ENCODE data around the gene ERF. TPM values are rescaled to one million over a fixed set of nuclear protein-coding genes. Genes with fewer than 3 reads are reported as not detected.

Gene ERF
- total and polyA plus RNA-seq, 2 of the 4 experiments (the other 2 are of a cell fraction), result 5.2 to 32.4 TPM

- H2AK5ac ChIP-seq (ENCODE audit: low read depth, low read length), result no peak overlapping the region
- 85% methylated on average over 9 of the region's 14 CpGs; no CpG with 5 or more reads in 1 of the 2 experiments for WGBS, 2 experiments (ENCODE audit: extremely low coverage in 2 of 2, insufficient read length in 1 of 2)
- no peak overlapping the region for H3K4me2 ChIP-seq (ENCODE audit: low read depth, low read length)
- no peak overlapping the region for H3K27ac ChIP-seq (ENCODE audit: insufficient read depth, low read length)
- H3K18ac ChIP-seq (ENCODE audit: low read depth, low read length), result no peak overlapping the region
- H3K4me1 ChIP-seq (ENCODE audit: control insufficient read depth, insufficient read depth, low read length), result no peaks in the 10 kb centered on the region
- dilution Hi-C loops (cut with HindIII; ENCODE audit: low sequenced_read_pairs, unreplicated experiment) (no loop called here), in situ Hi-C loops (cut with MboI; ENCODE audit: low sequenced_read_pairs) (no loop called here), intact Hi-C loops (cut with micrococcal nuclease) (no loop called here)
- H3K9me1 ChIP-seq (ENCODE audit: insufficient read depth, low read length), result no peaks in the 10 kb centered on the region
- no peak overlapping the region for H3K4ac ChIP-seq (ENCODE audit: low read depth, low read length)
- H2BK15ac ChIP-seq (ENCODE audit: low read depth, low read length), result no peak overlapping the region
- TSS peak; percentile 52 for BruUV-seq (replicated peaks)
- no peak for TF ChIP-seq RCOR1 (IDR thresholded peaks at IDR 0.05; ENCODE audit: insufficient replicate concordance, low read length)
- no peak for TF ChIP-seq MXI1 (IDR thresholded peaks at IDR 0.05; ENCODE audit: borderline replicate concordance, low read depth, low read length)
- TF ChIP-seq MAZ (IDR thresholded peaks at IDR 0.05; ENCODE audit: borderline replicate concordance, low read depth, low read length), result no peak
- TF ChIP-seq RAD21 (IDR thresholded peaks at IDR 0.05; ENCODE audit: low read length), result no peak
- TF ChIP-seq BHLHE40 (IDR thresholded peaks at IDR 0.05; ENCODE audit: low read depth, low read length), result no peak
- no peak for TF ChIP-seq SMC3 (IDR thresholded peaks at IDR 0.05; ENCODE audit: low read depth, low read length)
- no peak for TF ChIP-seq RFX5 (IDR thresholded peaks at IDR 0.05; ENCODE audit: low read depth, low read length)
- no peak for TF ChIP-seq MAFK (IDR thresholded peaks at IDR 0.05; ENCODE audit: low read depth, low read length)
- no peak for TF ChIP-seq POLR2A (IDR thresholded peaks at IDR 0.05; ENCODE audit: low read depth, low read length)
- no peak for TF ChIP-seq FOS (IDR thresholded peaks at IDR 0.05; ENCODE audit: low read depth, low read length)
- no peak for TF ChIP-seq CHD1 (IDR thresholded peaks at IDR 0.05; ENCODE audit: low read depth, low read length)
- no peak for TF ChIP-seq CTCF (conservative IDR thresholded peaks at IDR 0.05; ENCODE audit: low read depth, low read length)
- TF ChIP-seq NFE2L2 (IDR thresholded peaks at IDR 0.05; ENCODE audit: low read depth, low read length), result no peak
- no peak for TF ChIP-seq USF2 (IDR thresholded peaks at IDR 0.05; ENCODE audit: low read depth, low read length)
- no peak for TF ChIP-seq CEBPB (IDR thresholded peaks at IDR 0.05; ENCODE audit: low read depth, low read length)
- TF ChIP-seq ELK1 (IDR thresholded peaks at IDR 0.05; ENCODE audit: borderline replicate concordance, low read depth, low read length), result no peak
- H3K36me3 ChIP-seq (ENCODE audit: control insufficient read depth, insufficient read depth, low read length), result peaks cover 74% of the 10 kb centered on the region
- no peaks in the 10 kb centered on the region for H3K9me3 ChIP-seq (ENCODE audit: control insufficient read depth, insufficient read depth, low read length)
- H2AFZ ChIP-seq (replicated peaks; ENCODE audit: low read length, poor library complexity), result peak overlapping the region; percentile 11
- H4K91ac ChIP-seq (ENCODE audit: insufficient read depth, low read depth, low read length), result no peak overlapping the region
- ChIA-PET POLR2A (ENCODE audit: unreplicated experiment) (no interaction called here), CTCF (no interaction called here)
- no peak overlapping the region for H2AK9ac ChIP-seq (replicated peaks; ENCODE audit: low read depth, low read length, poor library complexity)
- H3K79me1 ChIP-seq (ENCODE audit: low read depth in 1 of 2, low read length in 2 of 2), result peaks cover 5 to 6% of the 10 kb centered on the region in 2 experiments; a peak in 3 of 4 replicates
- no peak overlapping the region for H2BK120ac ChIP-seq (ENCODE audit: low read depth, low read length)
- peaks cover 10% of the 10 kb centered on the region; the same call in 1 of the 2 replicates for H4K20me1 ChIP-seq (ENCODE audit: insufficient read depth, low read length)
- H2BK5ac ChIP-seq (ENCODE audit: low read depth, low read length, poor library complexity, severe bottlenecking), result no peak overlapping the region
- H3K4me3 ChIP-seq (ENCODE audit: insufficient read depth, low read depth, low read length), result no peak overlapping the region
- no peak for ATAC-seq (ENCODE audit: low read depth)
- H4K8ac ChIP-seq (ENCODE audit: low read depth in 2 of 2, low read length in 2 of 2), result no peak overlapping the region
- H3K9ac ChIP-seq (ENCODE audit: low read depth, low read length), result no peak overlapping the region
- H4K5ac ChIP-seq (ENCODE audit: low read depth, low read length), result no peak overlapping the region
- no peak for DNase-seq
- H2BK20ac ChIP-seq (ENCODE audit: low read depth, low read length), result no peak overlapping the region
- H3K14ac ChIP-seq (replicated peaks; ENCODE audit: low read depth, low read length), result no peak overlapping the region
- H3K23ac ChIP-seq (ENCODE audit: low read depth, low read length), result no peak overlapping the region
- no peaks in the 10 kb centered on the region for H3K27me3 ChIP-seq (ENCODE audit: control insufficient read depth, insufficient read depth, low read length)
- no peak overlapping the region for H3K56ac ChIP-seq (ENCODE audit: extremely low read depth, insufficient read depth, low read length)
Measured at GRCh38 chr19:42292963-42293362, 38.0 kb upstream of the ERF start.
